ENCODE measurements around the gene MARCHF5.

The MARCHF5 gene

GRCh38 chr10:92263396-92263795, 27.6 kb upstream of the MARCHF5 start:
- TF ChIP-seq CTCF (IDR thresholded peaks at IDR 0.05; ENCODE audit: low read depth, low read length): no peak
- DNase-seq (ENCODE audit: extremely low read depth, low read depth): no peak

GRCh38 chr10:92264249-92264648, 26.7 kb upstream of the MARCHF5 start:
- no peak for TF ChIP-seq CTCF (IDR thresholded peaks at IDR 0.05; ENCODE audit: low read depth, low read length)
- DNase-seq (ENCODE audit: extremely low read depth, low read depth): no peak

GRCh38 chr10:92265687-92266258, 25.2 kb upstream of the MARCHF5 start:
- no peak for DNase-seq (ENCODE audit: extremely low read depth, low read depth)
- TF ChIP-seq CTCF (IDR thresholded peaks at IDR 0.05; ENCODE audit: low read depth, low read length): no peak

- TF ChIP-seq CTCF (IDR thresholded peaks at IDR 0.05; ENCODE audit: low read depth, low read length): no peak
- DNase-seq (ENCODE audit: extremely low read depth, low read depth): no peak
These were observed 23.6 kb upstream of the MARCHF5 start for GRCh38 chr10:92267343-92267742.

- TF ChIP-seq CTCF (IDR thresholded peaks at IDR 0.05; ENCODE audit: low read depth, low read length): no peak
- no peak for DNase-seq (ENCODE audit: extremely low read depth, low read depth)
These were observed 22.2 kb upstream of the MARCHF5 start for GRCh38 chr10:92268748-92269147.

- DNase-seq (ENCODE audit: extremely low read depth, low read depth): no peak
- no peak for TF ChIP-seq CTCF (IDR thresholded peaks at IDR 0.05; ENCODE audit: low read depth, low read length)
These were observed 16.9 kb upstream of the MARCHF5 start for GRCh38 chr10:92274071-92274470.

GRCh38 chr10:92278996-92279696, 11.8 kb upstream of the MARCHF5 start:
- no peak for DNase-seq (ENCODE audit: extremely low read depth, low read depth)

More at GRCh38 chr10:92278996-92279696, 11.8 kb upstream of the MARCHF5 start:
- TF ChIP-seq CTCF (IDR thresholded peaks at IDR 0.05; ENCODE audit: low read depth, low read length): no peak

Measured in AG09319 (cell line).